ENCODE results near the gene CFAP221.
"Not testable (repeated sequence)": the region's sequence is repeated elsewhere in the genome, so short reads cannot be mapped to it uniquely, and the experiment has no call there.

CFAP221 gene

DNA sequence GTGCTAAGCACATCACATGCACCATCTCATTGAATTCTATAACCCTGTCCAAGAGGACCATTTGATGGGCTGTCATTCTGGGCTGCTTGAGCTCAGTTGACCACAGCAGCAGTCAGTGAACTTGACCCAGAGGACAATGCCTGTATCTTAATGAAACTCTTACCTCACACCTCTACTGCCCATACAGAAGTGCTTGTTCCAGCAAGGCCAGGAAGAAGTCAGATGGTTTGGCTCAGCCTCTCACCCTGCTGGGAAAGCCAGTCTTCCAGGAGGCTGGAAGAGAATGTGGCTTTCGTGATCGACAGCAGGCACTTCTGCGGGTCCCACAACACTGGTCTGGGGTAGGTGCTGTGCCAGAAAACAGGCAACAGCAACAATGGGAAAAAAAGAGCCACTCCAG, 47.3 kb downstream of the CFAP221 start:
- no peak for DNase-seq

DNA sequence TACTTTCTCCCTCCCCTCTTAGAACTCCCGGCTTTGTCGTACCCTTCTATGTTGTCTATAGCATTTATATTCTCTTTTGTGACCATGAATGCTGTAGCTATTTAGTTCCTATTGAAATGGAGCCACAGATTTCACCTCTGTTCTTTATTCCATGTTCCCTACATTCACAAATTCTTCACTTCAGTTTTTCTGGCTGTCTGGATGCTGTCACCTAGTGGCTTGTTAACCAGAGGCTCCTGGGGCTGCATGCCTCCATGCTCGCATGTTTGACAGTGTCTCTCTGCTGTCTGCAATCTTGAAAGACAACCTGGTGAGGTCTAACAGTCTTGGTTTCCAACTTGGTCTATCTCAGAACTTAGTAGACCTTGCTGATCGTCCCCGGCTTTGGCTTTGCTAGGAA, 48.2 kb downstream of the CFAP221 start:
- no peak for DNase-seq

DNA sequence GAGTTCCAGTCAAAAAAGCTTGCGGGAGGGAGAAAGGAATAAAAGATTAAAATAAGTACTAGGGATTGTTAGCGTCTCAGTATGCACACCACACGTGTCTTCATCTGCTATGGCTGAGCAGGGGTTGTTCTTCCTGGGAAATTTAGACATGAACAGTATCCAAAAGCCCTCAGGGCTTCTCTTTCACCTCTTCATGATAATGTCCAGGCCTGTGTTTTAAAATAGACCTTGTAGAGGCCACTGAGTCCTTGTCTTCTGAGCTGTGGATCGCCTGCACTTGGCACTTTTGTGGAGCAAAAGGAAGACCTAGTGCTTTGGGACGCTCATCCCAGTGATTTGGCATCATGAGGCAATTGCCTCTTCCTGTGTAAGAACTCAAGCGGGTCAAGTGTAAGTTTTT, 52.4 kb downstream of the CFAP221 start:
- no peak for DNase-seq

DNA sequence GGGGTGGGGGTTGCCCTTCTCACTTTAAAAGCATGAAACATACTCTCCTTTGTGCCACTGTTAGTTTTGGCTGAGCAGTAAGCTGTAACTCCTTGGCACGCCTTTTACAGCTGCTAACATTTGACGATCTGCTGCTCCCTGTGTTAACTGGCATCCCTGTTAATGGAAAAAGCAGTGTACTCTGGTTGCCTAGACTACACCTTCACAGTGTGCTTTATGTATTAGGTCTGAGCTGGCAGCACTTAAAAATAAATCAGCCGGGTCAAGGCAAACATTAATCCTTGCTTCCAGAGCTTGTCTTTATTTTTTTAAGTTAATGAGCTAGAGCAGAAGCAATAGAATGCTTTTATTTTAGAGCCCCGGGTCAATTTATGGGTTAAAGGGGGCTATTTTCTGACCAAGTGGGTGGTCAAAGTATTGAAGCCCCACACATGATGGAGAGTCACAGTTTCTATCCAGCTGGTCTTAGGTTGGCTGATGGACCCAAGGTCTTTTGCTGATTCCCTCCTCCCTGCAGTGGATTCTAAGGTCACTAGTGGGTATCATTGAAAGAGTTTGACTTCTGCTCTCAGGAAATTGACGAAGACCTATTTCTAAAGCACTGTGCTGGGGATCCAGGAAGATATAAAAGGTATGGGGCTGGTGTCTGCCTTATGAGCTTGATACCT, 54.5 kb downstream of the CFAP221 start:
- no peak for DNase-seq

DNA sequence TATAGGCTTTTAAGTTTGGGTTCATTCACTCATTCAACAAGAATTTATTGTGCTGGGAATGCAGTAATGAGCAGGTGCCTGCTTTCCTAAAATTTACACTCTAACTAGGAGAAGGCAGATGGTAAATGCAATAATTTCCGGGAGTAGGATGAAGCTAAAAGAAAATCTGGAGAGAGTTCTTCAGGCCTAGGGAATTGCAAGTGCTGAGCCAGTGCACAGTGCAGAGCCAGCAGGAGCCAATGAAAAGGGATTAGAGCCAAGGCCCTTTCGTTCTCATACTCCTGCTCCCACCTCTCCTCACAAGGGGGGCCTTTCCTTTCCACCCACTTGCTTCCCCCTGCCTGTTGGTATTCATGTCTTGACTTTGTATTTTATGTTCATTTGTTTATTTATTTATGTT, 55.1 kb downstream of the CFAP221 start:
- no peak for DNase-seq

DNA sequence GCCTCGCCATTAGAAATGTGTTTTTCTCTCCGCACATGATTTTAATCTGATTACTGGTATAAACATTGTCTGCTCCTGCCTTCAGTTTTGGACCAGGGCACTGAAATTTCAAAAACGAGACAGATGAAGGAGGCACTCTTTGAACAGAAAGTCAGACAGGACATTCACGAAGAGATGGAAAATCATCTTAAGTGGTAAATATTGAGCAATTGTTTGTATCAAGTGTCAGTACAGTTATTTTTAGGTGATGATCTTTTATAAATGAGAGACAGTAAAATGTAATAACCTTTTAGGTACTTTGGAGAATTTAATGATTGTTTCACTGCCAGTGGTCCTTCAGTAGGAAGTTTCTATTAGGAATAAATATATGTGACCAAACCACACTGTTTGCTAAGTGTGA, 60.8 kb downstream of the CFAP221 start:
- DNase-seq: no peak

DNA sequence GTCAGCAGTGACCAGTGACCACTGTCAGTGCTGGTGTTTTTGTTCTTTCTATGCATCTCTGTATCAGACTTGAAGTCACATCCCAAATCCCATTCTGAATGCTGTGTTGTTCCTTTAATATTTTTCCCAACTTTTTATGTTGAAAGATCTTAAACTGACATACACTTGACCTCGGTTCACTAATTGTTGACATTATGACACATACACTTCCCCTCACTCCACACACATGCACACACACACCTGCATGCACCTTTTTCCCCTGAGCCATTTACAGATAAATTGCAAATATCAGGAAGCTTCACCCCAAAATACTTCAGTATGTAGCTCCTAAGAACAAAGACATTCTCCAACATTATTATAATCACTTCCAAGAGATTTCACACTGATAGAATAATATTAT, 62.4 kb downstream of the CFAP221 start:
- no peak for DNase-seq

DNA sequence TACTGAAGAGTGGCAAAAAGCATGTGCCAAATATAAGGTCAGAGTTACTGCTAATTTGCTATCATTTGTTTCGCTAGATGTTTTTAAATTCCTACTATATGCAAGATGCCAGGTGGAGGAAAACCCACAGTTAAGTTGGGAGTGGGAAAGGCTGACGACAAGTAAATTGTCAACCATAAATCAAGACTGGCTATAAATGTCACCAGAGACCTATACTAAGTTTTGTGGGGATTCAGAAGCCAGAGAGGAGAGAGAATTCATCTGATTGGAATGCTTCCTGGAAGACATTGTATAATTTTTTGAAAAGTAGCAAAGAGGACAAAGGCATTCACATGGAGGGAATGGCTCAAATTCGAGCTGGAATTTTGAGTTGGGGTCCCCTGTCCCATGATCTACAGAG, 64.3 kb downstream of the CFAP221 start:
- no peak for DNase-seq

DNA sequence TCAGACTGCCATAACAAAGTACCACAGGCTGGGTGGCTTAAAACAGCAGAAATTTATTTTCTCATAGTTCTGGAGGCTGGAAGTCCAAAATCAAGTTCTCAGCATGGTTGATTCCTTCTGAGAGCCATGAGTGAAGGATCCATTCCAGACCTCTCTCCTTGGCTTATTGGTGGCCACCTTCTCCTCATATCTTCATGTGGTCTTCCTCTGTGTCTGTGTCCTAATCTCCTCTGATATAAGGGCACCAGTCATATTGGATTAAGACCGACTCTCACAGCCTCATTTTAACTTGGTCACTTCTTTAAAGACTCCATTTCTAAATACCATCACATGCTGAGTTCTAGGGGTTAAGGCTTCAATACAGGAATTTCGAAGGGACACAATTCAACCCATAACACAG, 65.1 kb downstream of the CFAP221 start:
- DNase-seq: no peak

DNA sequence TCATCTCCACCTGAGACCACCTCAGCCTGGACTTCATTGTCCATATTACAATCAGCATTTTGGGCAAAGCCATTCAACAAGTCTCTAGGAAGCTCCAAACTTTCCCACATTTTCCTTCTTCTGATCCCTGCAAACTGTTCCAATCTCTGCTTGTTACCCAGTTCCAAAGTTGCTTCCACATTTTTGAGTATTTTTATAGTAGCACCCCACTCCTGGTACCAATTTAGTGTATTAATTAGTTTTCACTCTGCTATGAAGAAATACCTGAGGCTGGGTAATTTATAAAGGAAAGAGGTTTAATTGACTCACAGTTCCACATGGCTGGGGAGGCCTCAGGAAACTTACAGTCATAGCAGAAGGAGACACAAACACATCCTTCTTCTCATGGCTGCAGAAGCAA, 69.9 kb downstream of the CFAP221 start:
- not testable (repeated sequence) for DNase-seq

DNA sequence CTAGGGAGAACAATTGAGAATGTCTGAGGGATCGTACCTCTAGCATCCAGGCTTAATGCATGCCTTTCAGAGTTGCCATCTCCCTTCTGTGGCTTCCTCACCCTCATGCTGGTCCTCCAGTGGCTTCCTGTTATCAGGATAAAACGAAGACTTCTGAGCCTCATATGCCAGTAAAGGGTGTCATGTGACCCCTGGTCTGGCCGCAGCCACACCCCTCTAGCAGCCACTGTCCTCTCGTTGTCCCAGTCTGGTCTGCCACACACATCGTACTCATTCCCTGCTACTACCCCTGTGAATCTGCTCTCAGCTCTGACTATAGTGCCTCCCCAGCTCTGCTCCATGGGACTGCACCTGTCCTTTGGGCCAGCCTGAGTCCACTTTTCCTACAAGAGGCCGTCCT, 72.2 kb downstream of the CFAP221 start:
- no peak for DNase-seq

DNA sequence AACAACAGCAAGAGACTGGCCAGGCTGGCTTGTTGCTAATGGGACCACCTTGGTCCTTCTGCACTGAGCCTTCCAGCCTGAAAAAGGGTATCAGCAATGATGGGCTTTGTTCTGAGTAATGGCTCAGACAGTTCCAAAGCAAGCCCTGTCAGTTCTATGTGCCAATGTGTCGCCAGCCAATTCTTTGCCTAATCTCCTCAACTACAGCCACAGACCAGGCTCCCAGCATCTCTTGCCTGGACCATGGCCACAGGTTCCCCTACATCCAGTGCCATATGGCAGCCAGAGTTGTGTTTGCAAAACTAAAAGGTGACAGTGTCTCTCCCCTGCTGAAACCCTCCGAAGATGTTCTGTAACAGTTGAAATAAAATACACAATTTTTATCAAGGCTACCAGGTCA, 73.2 kb downstream of the CFAP221 start:
- no peak for DNase-seq

DNA sequence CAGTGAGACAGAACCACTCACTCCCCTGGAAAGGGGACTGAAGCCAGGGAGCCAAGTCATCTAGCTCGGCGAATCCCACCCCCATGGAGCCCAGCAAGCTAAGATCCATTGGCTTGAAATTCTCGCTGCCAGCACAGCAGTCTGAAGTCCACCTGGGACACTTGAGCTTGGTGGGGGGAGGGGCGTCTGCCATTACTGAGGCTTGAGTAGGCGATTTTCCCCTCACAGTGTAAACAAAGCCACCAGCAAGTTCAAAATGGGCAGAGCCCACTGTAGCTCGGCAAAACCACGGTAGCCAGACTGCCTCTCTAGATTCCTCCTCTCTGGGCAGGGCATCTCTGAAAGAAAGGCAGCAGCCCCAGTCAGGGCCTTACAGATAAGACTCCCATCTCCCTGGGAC, 74.5 kb downstream of the CFAP221 start:
- DNase-seq: not testable (repeated sequence)

DNA sequence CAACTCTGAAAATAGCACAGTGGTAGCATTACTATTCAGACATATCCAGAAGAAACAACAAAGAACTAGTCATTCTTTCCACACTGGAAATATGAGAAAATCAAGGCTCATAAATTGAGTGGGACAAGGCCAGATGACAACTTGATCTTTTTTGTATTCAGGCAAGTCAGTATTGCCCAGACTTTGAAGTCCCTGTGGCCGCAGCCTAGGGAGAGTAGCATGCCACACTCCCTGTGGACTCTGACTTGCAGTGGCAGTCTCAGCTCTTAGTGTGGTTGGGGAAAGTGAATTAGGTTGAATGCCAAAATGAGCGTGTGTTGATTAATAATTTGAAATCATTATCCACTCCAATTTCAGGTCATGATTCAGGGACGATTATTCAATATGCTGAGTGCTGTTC, 81.0 kb downstream of the CFAP221 start:
- no peak for DNase-seq

DNA sequence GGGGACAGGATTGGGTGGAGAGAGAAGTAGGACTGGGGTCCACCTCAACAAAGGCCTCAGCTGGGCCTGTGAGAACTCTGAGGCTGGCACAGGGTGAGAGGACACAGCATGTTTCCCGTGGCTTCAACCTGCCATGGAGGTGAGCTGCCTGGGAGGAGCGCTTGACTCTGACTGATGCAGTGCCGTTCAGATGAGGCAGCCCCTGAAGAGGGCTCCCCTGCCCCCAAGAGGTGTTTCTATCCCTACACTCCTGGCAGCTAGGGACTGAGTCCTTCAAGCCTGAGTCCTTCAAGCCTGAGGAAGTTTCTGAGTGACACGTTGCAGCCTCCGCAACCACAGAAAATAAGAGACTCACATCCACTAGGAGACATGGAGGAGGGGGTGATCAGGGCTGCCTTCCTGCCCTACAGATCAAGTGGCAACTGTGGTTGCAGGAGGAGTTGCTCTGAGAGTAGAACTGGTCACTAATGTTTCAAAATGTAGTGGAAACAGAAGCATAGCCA, 85.1 kb downstream of the CFAP221 start:
- no peak for DNase-seq

DNA sequence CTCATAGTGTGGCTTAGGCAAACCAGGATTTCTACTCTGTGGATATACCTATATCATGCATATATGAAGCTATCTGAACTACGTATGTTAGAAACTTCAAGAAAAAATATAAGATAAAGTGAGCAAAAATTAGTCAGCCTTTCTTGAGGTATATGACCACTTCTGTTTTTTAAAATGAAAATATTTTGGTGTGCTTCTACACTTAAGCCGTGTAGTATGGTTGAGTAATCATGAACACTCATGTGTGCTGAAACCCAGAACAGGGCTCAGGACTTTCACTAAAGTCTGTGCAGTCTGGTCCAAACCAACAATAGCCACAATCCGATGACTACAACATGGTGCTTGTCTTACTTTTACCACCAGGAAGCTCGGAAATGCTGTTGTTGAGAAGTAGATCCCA, 85.9 kb downstream of the CFAP221 start:
- DNase-seq: no peak

DNA sequence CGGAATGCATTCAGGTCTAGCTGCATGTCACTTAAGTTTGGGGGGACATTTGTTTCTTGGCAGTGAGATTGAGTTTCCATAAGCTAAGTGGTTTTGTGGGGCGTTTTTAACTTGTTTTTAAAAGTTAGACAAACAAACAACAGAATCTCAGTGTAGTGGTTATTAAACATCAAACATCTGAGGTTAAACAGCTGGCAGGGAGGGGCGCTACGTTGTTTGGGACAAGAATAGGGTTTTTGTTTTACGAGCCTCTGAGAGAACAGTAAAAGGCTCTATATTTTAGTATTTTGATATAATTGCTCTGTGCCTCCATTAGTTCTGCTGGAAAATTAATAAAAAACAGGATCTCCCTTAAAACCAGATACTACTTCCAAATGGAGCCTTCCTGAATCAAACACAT, 93.1 kb downstream of the CFAP221 start:
- no peak for DNase-seq

DNA sequence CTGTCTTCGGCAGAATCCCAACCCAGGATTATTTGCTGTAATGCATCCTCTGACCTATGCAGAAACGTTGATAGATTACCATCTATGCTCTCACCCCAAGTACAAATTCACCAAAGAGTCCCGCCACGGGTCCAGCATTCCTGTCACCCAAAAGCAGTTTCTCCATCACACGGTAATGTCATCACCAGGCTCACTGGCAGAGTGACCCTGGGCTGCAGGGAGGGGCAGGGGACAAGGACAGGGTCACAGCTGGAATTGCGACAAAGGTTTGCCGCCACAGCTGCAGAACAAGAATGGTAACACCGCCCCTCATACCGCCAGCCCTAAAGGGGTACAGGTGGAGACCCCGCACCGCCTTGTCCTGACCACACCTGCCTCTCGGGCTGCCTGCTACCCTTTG, 94.0 kb downstream of the CFAP221 start:
- DNase-seq: no peak

DNA sequence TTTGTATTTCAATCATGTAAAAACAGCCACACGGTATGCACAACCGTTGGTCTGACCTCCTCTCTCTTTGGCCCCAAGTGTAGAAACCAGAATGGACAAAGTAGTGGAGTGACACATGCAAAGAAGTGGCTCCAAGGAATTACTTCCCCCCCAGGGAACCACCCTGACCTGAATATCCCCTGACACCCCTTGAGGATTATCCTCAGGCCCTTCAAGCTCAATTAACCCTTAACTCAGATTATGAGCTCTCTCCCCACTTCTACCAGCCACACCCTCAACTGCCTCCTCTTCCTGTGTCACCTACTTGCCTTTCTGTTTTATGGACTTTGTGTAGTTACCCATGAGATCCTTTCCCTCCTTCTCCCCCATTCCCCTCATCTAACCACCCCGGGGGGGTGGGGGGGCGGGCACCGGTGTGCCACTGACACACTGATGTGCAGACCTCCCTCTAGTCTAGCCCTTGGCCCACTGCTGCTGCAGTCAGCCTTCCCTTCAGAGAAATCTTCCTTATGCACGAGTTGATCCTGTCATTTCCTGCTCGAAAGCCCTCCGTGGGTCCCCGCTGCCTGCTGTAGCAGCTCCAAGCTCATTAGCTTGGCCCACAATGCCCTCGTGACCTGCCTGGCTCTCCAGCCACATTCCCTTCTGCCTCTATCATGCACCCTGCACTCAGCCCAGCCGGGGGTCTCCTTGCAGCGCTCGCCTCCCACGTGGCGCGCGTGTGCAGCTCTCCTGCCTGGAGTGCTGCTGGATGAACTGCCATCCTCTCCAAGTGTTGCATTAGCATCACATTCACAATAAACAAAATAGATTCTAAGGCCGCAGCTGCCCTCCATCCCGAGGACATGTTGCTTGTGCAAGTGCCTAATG, 94.7 kb downstream of the CFAP221 start:
- no peak for DNase-seq

DNA sequence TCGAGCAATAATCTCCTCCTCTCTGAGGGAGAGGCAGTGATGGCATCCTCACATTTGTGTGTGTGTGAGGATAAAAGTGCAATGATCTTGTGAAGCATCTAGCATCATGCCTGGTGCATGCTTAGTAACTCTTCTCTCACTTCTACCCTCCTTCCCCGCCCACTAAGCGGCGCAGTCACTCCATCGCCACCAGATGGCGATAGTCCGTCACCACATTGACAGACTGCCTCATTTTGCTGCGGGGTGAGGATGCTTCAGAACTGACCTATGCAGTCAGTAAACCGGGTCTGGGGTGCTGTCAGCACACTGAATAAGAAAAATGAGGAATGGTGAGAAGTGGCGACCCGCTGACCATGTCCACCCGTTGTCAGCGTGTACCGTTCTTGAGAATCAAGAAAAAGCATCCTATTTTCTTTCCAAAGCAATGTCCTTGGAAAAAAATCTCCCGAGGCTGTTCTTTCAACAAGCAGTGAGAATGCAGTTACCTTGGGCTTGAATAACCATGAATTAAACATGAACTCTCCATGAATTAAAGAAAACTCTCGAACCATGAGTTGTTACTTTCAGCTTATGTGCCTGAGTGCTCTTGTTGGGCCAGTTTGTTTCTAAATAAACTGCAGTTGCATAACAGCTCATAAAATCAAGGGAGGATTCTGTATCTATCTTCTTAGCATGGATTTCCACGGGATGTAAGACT, 97.5 kb downstream of the CFAP221 start:
- DNase-seq: peak; percentile 66

DNA sequence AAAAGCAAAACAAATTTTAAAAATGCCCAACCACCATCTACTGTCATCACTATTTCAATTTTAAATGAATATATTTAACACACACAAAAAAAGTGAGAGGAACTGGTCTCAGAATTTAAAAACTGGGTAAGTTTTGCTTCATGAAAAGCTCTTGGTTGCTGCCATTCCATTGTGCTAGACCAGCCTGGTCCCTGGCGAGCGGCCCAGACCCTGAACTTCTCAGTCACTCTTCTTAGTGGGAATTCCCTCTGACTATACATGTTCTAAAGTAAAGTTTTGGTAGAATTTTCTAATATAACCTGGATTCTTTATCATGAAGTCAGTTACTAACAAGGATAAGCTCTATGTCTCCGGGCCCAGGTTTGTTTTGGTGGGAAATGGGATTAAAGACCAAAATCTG, 99.9 kb downstream of the CFAP221 start:
- no peak for DNase-seq

DNA sequence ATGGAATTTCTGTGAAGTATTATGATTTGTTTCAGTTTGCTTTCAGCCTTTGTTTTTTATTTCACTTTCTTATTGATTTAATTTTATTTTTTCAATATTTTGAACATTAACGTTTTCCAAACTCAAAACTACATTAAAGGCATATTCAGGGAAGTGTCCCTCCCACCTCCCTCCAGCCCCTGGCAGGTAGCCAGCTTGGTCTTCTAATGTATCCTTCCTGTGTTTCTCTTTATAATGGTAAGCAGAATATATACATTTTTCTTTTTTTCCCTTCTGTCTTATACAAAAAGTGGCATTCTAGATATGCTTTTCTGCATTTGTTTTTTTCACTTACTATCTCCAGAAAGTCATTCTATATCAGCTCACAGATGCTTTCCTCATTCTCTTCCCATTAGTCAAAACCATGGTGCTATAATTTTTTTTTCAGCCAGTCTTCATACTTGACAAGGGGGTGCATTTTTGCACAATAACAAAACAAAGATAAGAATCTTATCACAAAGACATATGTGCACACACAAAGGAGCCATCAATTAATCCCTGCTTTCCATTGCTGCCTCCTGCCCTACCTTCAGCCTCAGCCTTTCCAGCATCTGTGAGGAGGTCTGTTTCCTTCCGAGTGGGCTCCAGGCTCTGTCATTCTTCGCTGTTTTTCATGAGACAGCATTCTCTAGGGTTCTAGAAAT, 101.1 kb downstream of the CFAP221 start:
- no peak for DNase-seq

DNA sequence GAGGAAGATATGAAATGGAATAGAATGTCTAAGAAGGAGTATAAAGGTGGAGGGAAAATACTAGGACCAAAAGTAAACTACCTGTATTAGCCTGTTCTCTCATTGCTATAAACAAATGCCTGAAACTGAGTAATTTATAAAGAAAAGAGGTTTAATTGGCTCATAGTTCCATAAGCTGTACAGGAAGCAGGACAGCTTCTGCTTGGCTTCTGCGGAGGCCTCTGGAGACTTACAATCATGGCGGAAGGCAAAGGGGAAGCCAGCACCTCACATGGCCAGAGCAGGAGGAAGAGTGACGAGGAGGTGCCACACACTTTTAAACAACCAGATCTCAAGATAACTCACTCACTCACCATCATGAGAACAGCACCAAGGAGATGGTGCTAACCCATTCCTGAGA, 101.9 kb downstream of the CFAP221 start:
- no peak for DNase-seq

All from CD4-positive, alpha-beta T cell treated with Interleukin-15 for 1 hour (primary cell).